RWPE2 (cell line): ENCODE data around the gene ADAM12.
A peak's percentile ranks its signal among the peaks of the same experiment; 100 is the strongest.

Source experiments
- ATAC-seq: fragments of 200-7000 bp; cut with Tn5 transposase; 3 replicates; pipeline ENCODE4 v1.9.1; 2021; ENCODE audit warnings: low read depth
- DNase-seq: peaks from one replicate; pipeline ENCODE4 v3.0.0-alpha.2; 2020; ENCODE audit warnings: low spot score
- H3K27ac ChIP-seq: fragments of 450-650 bp; 2 replicates; pipeline ENCODE4 v1.5.1; 2017; ENCODE audit warnings: mild to moderate bottlenecking; ENCODE audit not compliant: poor library complexity, severe bottlenecking
- H3K27me3 ChIP-seq: fragments of 250-450 bp; sonication (Bioruptor Pico); 2 replicates; pipeline ENCODE4 v1.5.1; 2021; ENCODE audit warnings: mild to moderate bottlenecking, moderate library complexity; ENCODE audit not compliant: insufficient read depth, poor library complexity, severe bottlenecking
- H3K36me3 ChIP-seq: fragments of 250-450 bp; sonication (Bioruptor Pico); 2 replicates; pipeline ENCODE4 v1.5.1; 2020; ENCODE audit warnings: low read depth, mild to moderate bottlenecking, moderate library complexity
- H3K4me1 ChIP-seq: fragments of 250-450 bp; sonication (Bioruptor Pico); 2 replicates; pipeline ENCODE4 v1.5.1; 2021; ENCODE audit warnings: mild to moderate bottlenecking, moderate library complexity; ENCODE audit not compliant: insufficient read depth, poor library complexity, severe bottlenecking
- H3K4me3 ChIP-seq: fragments of 250-450 bp; sonication (Bioruptor Pico); 2 replicates; pipeline ENCODE4 v1.5.1; 2021; ENCODE audit warnings: mild to moderate bottlenecking, moderate library complexity; ENCODE audit not compliant: severe bottlenecking
- H3K9me3 ChIP-seq: fragments of 250-450 bp; sonication (Bioruptor Pico); 2 replicates; pipeline ENCODE4 v1.5.1; 2021; ENCODE audit warnings: mild to moderate bottlenecking, moderate library complexity; ENCODE audit not compliant: severe bottlenecking
- TF ChIP-seq, protein P1 (sequence below): fragments of 450-650 bp; IDR thresholded peaks from one replicate; pipeline ENCODE4 v1.5.1; 2017; ENCODE audit warnings: mild to moderate bottlenecking, moderate library complexity; ENCODE audit not compliant: poor library complexity, severe bottlenecking

Gene ADAM12

DNA sequence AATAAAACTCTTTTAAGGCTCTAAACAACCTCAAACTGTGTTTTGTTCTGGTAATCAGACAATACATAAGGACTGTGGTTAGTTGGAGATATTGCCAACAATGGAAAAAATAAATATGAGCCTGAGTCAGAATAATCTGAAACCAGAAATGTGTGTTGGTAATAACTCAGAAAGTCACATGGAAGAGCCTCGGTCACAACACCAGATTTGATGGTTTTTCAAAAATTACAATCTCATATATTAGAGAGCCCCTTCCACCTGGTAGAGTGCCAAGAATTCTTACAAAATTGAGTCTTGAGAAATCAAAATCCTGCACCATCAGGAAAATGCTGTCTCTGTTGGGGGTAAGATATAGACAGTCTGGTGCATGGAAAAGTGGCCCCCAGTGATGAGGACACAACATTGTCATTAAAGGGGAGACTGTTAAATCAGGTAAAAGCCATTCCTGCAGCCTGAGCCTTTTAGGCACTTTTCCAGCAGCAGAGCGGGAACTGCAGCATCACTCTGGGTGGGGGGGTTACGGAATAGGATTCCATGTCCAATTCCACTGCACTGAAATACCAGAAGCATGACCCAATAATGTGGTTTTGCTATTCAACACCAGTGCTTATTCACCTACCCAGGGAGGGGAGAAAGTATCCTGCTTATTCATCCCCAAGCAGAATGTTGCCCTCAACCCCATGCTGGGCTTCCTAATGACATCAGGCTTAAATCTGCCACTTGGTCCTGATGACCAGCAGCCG is 9.5 kb upstream of the ADAM12 start:
- Histone ChIP-seq H3K36me3 (no peaks in the 10 kb centered on the region), H3K27ac (peak overlapping the region; percentile 71), H3K9me3 (no peaks in the 10 kb centered on the region), H3K4me1 (peaks cover 14% of the 10 kb centered on the region), H3K4me3 (no peak overlapping the region), H3K27me3 (no peaks in the 10 kb centered on the region)
- DNase-seq, result peak; percentile 82
- TF ChIP-seq, protein P1, sequence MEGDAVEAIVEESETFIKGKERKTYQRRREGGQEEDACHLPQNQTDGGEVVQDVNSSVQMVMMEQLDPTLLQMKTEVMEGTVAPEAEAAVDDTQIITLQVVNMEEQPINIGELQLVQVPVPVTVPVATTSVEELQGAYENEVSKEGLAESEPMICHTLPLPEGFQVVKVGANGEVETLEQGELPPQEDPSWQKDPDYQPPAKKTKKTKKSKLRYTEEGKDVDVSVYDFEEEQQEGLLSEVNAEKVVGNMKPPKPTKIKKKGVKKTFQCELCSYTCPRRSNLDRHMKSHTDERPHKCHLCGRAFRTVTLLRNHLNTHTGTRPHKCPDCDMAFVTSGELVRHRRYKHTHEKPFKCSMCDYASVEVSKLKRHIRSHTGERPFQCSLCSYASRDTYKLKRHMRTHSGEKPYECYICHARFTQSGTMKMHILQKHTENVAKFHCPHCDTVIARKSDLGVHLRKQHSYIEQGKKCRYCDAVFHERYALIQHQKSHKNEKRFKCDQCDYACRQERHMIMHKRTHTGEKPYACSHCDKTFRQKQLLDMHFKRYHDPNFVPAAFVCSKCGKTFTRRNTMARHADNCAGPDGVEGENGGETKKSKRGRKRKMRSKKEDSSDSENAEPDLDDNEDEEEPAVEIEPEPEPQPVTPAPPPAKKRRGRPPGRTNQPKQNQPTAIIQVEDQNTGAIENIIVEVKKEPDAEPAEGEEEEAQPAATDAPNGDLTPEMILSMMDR, result no peak
- ATAC-seq, result peak; percentile 99

DNA sequence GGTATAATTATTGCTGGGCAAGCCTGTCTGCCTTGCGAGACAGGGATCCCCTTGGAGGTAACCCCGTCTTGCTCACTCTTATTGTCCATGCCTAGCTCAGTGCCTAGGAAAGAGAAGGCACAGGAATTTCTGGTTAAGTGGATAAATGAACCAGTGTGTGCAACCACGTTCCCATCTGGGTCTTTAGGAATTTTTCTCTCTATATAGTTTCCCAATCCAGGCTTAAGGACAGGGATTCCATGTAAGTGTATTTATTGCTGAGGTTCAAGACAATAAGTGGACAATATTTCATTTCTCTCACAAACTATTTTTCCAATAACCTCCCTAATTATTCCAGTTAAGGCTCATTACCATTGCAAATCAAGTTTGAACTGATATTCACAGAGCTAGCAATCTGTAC is 8.9 kb upstream of the ADAM12 start:
- H3K36me3 ChIP-seq, result no peaks in the 10 kb centered on the region
- H3K4me1 ChIP-seq, result peaks cover 14% of the 10 kb centered on the region
- H3K27ac ChIP-seq, result peak overlapping the region; percentile 71
- DNase-seq, result no peak
- H3K4me3 ChIP-seq, result no peak overlapping the region
- no peak for ATAC-seq
- TF ChIP-seq, protein P1, result no peak
- no peaks in the 10 kb centered on the region for H3K27me3 ChIP-seq
- no peaks in the 10 kb centered on the region for H3K9me3 ChIP-seq

DNA sequence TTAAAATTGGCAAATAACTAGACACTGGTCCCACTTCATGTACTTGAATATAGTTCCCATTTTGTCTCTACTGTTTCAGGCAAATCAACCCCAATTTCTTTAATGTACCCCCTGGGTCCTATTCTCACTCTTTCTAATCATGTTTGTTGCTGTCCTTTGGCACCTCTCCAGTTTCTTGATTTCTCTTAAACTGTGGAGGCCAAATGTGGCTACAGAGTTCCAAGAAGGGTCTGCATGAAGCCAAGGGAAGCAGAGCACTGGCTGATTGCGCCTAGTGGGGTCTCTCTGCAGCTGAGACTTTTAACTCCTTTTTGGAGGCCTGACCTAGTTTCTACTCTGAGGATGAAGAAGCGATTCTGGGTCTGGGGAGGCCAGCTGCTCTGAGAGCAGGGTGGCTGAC is 6.7 kb upstream of the ADAM12 start:
- no peak overlapping the region for H3K27ac ChIP-seq
- ATAC-seq (no peak), DNase-seq (no peak)
- peaks cover 14% of the 10 kb centered on the region for H3K4me1 ChIP-seq
- no peaks in the 10 kb centered on the region for H3K27me3 ChIP-seq
- H3K36me3 ChIP-seq, result no peaks in the 10 kb centered on the region
- H3K9me3 ChIP-seq, result no peaks in the 10 kb centered on the region
- TF ChIP-seq, protein P1, result no peak
- no peak overlapping the region for H3K4me3 ChIP-seq

DNA sequence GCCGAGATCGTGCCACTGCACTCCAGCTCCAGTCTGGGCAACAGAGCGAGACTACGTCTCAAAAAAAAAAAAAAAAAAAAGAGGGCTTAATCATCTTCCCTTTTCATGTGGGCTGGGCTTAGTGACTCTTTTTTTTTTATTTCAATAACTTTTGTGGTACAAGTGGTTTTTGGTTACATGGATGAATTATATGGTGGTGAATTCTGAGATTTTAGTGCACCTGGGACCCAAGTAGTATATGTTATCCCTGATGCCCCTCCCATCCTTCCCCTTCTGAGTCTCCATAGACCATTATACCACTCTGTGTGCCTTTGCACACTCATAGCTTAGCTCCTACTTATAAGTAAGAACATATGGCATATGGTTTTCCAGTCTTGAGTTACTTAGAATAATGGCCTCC is 4.8 kb upstream of the ADAM12 start:
- Histone ChIP-seq H3K9me3 (no peaks in the 10 kb centered on the region), H3K4me1 (peaks cover 10% of the 10 kb centered on the region), H3K27me3 (no peaks in the 10 kb centered on the region), H3K36me3 (no peaks in the 10 kb centered on the region), H3K4me3 (no peak overlapping the region), H3K27ac (no peak overlapping the region)
- DNase-seq (no peak), ATAC-seq (no peak)
- TF ChIP-seq, protein P1, result no peak

DNA sequence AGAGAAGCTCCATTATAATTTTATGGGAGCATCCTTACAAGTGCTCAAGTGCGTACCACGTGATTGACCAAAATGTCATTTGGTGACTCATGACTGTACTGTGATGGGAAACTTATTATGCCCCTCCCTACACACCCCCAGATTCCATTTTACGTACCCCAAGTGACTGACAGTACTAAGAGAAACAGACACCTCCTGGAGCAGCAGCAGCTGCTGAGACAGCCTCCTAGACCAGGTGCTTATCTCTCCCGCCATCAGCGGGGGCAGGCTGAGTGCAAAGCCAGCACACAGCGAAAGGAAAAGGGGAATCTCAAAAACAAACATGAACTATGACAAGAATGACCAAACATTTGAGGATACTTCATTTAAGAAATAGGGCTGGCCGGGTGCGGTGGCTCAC is 4.2 kb upstream of the ADAM12 start:
- Histone ChIP-seq H3K27ac (no peak overlapping the region), H3K27me3 (no peaks in the 10 kb centered on the region), H3K4me1 (peaks cover 5% of the 10 kb centered on the region), H3K36me3 (no peaks in the 10 kb centered on the region), H3K4me3 (no peak overlapping the region), H3K9me3 (no peaks in the 10 kb centered on the region)
- TF ChIP-seq, protein P1, result no peak
- DNase-seq (no peak), ATAC-seq (no peak)
